ENCODE data around the gene EPHA6.
A peak's percentile ranks its signal among the peaks of the same experiment; 100 is the strongest.

Gene EPHA6

DNA sequence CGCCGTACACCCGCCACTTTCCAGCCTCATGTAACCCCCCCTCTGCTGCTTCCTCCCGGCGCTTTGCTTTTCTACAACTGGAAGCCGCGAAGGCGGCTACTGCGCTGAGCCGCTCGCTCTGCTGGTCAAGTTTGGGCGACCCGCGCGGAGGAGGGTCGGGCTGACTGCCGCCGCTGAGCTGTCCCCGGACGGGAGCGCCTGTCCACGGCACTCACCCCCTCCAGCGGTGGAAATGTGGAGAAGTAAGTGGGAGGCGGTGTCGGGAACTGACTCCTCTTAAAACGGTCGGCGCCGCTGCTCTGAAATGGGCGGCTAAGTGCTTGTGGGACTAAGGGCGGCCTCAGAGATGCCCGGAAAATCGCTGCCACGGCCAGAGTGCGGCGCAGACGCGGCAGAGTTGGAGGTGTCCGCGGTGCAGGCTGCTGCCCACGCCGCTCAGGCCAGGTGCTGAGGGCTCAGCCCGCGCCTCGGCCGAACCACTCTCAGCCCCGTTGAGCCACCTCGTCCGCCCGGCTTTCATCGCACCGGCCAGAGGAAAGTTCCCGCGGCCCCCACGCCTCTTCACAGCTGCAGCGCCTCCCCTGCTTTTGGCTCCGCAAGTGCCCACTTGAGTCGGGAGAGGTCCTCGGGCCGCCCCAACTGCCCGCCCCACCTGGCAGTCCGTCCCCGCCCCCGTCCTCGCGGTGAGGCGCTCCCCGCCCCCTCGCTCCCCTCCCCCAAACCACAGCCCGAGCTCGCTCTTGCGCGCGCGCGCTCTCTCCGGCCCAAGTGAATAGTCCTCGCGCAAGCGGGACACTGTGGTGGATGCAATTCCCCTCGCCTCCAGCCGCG is at the start of gene EPHA6:
Gene EPHA6 (plus strand): TSS at position 775 of the 831 bp plus-strand sequence.
- peak; percentile 6 for DNase-seq

DNA sequence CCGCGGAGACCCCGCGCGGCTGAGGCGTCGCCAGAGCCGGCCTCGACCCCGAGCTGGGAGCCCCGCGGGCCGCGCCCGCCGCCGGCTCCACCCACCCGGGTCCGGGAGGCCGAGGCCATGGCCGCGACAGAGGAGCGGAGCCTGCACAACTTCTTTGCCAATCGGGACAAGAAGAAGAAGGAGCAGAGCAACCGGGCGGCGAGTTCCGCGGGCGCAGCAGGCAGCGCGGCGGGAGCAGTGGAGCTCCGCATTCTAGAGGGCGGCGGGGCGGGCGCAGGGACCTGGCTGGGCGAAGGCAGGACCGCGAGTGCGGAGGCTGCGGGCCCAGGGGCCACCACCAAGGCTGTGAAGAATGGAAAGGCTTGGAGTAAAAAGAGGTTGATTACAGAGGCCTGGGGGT is 37.6 kb upstream of the EPHA6 start:
- no peak for DNase-seq

GRCh38 chr3:96779810-96780209 is 34.6 kb upstream of the EPHA6 start:
- DNase-seq = no peak

DNA sequence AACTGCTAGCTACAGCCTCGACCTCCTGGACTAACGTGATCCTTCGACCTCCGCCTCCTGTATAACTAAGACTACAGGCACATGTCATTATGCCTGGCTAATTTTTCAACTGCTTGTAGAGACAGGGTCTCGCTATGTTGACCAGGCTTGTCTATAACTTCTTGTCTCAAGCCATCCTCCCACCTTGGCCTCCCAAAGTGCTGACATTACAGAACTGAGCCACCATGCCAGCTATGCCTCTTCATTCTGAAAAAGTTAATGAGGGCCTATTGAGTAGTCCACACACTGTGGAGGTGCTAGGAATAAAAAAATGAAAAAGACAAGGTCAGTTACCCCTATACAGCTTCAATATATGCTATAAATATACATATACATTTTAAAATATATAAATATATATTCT is 18.3 kb upstream of the EPHA6 start:
- DNase-seq = no peak

DNA sequence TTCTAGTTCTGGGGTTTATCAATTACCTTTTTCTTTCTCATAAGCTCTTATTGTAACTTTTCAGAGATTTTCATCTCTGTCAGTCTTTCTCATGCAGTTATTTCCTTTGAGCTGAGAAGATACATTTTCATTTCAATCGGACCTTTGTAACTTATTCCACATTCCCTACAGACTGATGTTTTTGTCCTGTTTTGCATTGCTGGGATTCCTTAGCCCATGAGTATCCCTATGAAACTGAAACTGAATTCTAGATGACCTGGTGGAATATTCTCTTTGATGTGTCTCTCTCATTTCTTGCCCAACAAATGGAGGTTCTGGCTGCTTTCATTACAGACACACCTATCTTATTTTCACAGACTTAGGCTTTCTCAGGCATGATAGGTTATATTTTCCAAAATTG is 10.5 kb upstream of the EPHA6 start:
- DNase-seq = no peak

DNA sequence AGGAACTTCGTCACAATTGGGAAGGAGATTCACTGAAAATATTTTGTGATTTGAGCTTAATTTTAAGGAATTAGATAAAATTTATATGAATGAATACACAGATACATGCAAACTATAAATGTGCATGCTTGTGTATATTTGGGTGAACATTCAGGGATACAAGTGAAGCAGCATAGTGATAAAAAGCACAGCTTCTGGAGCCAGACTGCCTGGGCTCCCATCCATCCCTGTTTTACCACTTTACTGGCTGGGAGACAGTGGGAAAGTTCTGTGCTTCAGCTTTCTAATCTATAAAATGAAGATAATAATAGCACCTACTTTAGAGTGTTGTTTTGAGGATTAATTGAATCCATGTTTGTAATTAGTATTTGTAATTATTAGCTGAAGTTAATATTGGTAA is 8.1 kb upstream of the EPHA6 start:
- no peak for DNase-seq

DNA sequence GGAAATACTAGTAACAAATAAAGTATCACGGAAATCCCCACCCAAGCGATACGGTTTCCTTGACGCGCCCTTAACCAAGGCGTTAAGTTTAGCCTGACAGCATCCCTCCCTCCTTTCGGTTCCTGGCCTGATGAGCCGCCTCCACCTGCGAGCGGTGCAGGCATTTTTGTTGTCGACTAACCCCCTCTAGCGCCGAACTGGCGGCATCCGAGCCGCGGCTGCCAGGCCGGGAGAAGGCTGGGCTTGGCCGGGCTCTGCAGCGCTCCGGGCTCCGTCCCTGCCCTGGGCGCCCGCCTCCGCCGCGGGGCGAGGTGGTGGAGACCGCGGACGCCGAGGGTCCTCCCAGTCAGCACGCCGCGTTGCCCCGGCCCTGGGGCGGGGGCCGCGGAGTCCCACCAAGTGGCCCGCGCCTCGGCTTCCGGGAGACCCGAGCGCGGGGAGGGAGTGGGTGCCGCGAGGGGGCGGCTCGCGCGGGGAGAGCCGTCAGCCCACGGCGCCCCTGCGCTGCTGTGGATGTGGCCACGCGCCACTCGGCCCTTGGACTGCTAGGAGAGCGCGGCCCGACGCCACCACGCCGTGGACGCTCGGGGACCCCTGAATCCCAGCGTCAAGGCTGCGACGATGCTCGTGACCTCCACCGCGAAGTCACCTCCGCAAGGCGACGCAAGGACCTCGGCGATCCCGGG is 1.1 kb upstream of the EPHA6 start:
- peak; percentile 25 for DNase-seq

DNA sequence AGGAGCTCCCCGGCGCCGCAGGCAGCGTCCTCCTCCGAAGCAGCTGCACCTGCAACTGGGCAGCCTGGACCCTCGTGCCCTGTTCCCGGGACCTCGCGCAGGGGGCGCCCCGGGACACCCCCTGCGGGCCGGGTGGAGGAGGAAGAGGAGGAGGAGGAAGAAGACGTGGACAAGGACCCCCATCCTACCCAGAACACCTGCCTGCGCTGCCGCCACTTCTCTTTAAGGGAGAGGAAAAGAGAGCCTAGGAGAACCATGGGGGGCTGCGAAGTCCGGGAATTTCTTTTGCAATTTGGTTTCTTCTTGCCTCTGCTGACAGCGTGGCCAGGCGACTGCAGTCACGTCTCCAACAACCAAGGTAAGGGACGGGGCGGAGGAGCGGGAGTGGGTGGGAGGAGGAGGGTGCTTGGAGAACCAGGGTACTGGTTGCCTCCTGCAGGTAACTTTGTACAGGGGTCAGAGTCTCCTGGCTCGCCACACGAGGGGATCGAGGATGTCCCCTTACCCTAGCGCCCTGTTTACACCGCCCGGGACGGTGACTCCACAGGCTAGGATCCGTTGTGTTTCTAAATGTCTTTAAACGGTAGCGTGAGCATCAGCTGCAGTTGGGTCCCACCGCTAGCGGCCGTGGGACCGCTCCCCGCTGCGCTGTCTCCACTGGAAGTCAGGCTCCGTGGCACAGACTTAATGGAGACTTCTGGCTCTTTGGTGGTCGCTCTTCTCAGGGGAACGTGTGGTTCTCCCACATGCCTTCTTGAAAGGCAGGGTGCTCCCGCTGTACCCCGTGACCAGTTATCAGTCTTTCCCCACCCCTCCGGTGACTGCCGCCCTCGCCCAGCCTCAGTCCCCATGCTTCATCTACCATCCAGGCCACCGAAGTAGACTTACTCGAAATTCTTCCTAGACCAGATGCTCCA is 515 bp downstream of the EPHA6 start:
- no peak for DNase-seq

- DNase-seq = no peak
Measured at GRCh38 chr3:96831175-96831574, 16.8 kb downstream of the EPHA6 start.

- no peak for DNase-seq
Measured at GRCh38 chr3:96833301-96833700, 18.9 kb downstream of the EPHA6 start.

DNA sequence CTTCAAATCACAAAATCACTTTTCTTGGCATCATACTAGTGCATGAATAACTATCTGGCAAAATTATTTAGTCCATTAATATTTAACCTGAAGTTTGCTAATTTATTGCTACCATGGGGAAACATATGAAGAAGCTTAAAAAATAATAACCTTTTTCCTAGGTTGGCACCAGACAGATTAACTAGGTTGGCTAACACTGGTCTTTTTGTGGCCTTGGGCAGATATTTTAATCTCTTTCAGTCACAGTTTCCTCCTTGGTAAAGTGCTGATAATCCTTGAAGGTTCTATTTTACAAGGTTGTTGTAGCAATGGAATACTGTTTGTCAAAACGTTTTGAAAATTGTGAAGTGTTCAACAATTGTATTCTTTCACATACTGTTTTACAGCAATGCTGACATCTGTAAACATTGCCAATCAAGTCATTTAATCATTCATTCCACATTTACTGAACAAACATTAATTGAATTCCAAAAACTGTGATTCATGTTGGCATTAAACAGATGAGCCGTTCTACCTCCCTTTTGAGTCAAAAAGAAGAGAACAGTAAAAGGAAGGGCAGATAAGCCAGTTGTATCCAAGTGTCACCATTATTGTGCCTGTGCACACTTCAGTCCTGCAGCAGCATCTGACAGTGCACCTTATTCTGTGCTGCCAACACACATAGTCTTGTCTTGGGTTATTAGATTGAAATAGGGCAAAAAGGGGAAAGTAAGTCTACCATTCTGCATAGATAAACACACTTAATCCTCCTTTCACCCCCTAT is 21.9 kb downstream of the EPHA6 start:
- DNase-seq = no peak

- DNase-seq = no peak
Measured at GRCh38 chr3:96843505-96844203, 29.3 kb downstream of the EPHA6 start.

DNA sequence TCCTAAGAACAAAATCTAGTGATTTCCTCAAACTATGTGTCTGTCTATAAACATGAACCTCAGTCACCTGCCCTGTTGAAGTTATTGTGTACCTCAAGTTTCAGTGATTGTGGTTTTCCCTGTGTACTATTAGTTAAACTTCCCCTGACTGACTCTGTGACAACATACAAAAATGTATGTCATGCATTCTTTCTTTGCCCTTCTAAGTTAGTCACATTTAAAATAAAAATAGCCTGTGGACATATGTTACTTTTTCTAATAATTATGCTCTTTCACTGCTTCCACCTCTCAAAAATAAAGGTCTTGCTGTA is 29.8 kb downstream of the EPHA6 start:
- no peak for DNase-seq

GRCh38 chr3:96852849-96853248 is 38.5 kb downstream of the EPHA6 start:
- DNase-seq = no peak

- DNase-seq = no peak
Measured at GRCh38 chr3:96860882-96861281, 46.5 kb downstream of the EPHA6 start.

DNA sequence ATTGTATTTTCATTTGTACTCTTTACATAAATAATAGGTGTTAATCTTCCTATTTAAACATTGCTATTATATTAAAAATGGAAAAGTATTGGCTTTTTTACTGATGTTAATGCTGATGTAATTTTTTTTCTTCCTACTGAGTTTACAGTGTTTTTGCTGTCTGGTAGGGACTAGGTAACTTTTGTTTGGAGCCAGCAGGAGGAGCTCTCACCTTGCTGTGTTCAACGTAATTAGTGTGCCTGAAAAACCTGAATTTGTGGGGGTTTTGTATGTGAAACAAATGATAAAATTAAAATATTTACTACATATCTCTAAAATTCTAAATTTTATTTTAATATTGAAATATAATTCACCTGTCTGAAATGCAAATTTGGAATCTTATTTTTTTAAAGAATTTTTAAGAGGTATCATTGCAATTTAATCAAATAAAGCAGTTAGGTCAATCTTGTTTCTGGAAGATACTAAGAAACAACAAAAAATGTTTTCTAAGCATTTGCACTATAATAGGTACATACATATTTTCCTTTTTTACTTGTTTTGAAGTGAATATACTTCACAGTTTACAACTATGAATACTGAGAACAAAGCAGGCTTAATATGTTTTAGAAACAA is 48.8 kb downstream of the EPHA6 start:
- peak; percentile 0 for DNase-seq

DNA sequence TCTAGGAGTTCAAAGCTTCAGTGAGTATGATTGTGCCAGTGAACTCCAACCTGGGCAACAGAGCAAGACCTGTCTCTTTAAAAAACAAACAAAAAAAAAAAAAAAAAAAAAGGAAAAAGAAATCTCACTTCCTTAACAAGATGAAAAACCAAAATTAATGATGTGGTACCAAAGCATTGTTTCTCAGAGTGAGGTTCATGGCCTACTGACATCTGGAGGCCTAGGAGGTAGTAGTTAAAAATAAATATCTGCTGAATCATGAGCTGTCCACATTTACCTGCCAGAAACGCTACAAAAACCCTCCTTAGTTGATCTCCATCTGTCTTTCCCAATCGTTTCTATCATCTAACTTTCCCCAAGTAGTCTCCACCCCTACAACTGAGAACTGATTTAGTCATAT is 51.2 kb downstream of the EPHA6 start:
- no peak for DNase-seq

DNA sequence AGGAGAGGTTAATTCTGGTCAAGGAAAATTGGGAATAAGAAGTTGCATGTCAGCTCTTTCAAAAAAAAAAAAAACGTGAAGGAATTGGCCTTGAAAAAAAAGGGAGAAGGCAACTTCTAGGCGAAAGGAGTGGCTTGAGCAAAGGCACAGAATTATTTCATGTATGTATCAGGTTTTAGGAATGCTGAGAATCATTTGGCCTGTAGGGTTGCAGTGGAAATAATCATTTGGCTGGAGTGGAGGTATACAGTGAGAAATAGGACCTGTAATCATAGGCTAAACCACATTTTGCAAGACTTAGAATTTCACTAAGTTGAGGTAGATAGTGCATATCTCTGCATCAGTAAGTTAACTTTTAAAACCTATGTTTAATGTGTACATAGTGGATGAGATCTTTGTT is 54.9 kb downstream of the EPHA6 start:
- no peak for DNase-seq

DNA sequence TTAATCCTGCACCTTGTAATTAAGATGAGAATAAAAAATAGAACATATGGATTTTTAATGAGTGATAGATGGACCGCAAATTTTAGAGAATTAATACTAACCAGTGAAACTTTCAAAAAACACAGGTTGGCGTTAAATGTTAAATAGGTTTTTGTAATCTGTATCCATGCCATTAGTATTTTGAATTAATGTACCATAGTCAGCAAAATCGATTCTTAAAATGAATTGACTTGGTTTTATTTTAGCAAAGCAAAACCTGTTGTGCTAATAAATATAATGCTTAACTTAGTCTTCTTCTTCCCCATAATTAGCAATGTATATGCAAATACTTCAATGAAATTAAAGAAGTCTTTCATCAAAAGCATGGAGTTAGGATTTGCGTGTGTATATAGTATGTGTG is 63.1 kb downstream of the EPHA6 start:
- DNase-seq = no peak

GRCh38 chr3:96900031-96900430 is 85.6 kb downstream of the EPHA6 start:
- no peak for DNase-seq

DNA sequence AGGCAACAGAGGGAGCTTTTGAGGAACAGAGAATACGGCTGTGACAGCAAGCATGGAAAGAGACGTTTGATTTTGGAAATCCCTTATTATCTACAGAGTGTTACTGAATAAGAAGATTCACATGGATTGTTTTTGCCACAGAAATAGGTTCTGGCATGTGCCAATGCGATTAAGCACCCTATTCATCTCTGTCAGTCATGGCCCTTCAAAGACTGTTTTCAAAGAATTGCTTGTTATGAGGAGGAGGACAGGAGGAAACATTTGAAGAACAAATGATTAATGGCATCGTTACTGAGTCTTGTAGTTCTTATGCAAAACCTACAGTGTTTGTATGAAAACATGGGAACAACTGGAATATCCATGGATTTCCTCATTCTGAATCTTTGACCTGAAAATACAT is 86.2 kb downstream of the EPHA6 start:
- no peak for DNase-seq

GRCh38 chr3:96915445-96915844 is 101.1 kb downstream of the EPHA6 start:
- DNase-seq = no peak

All from EL (cell line).